HG03064 (cell line): ENCODE data around the gene GTF2H1.

ENCODE experiments used
- ATAC-seq: cut with Tn5 transposase; IDR thresholded peaks from one replicate; pipeline ENCODE4 v1.9.1; 2021; ENCODE audit warnings: low read depth; ENCODE audit not compliant: unreplicated experiment

GTF2H1 gene

DNA sequence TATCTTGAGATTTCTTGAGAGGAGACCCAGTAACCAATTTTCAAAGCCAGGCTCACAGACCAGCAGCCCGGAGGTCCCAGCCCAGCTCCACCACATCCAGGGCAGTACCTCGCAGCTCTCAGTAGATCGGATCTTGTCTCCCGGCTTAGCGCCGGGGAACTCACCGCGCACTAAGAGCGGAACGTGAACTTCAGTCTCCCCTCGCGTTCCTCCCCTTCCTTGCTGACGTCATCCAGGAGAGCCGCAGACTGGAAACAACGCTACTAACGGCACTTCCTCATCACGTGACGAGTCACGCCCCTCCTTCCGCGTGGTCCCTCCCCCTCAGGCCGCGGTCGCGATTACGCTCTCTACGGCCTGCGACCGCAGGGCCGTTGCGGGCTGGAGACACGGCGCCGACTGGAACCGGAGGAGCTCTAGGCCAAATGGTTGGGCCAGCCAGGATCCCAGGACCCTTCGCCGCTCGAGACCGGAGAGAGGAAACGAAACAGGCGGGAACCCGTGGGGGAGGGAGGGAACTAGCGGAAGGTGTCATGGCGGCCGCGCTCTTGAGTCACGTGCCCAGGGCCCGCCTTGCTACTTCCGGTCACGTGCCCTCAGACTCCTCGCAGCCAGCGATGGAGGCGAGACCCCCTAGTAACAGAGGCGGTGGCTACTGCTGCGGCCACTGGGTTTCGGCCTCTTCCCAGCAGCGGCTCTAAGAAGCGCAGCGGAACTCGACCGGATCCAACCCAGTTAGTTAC, at the start of gene GTF2H1, which contains the start of gene HPS5:
Gene GTF2H1 (plus strand): TSS at position 599 of the 743 bp plus-strand sequence. CDS start 10,508 bp downstream, outside the sequence.
Gene HPS5 (minus strand): TSS at position 172 of the 743 bp plus-strand sequence. CDS start 4,282 bp downstream, outside the sequence.
- peak; percentile 85 for ATAC-seq

DNA sequence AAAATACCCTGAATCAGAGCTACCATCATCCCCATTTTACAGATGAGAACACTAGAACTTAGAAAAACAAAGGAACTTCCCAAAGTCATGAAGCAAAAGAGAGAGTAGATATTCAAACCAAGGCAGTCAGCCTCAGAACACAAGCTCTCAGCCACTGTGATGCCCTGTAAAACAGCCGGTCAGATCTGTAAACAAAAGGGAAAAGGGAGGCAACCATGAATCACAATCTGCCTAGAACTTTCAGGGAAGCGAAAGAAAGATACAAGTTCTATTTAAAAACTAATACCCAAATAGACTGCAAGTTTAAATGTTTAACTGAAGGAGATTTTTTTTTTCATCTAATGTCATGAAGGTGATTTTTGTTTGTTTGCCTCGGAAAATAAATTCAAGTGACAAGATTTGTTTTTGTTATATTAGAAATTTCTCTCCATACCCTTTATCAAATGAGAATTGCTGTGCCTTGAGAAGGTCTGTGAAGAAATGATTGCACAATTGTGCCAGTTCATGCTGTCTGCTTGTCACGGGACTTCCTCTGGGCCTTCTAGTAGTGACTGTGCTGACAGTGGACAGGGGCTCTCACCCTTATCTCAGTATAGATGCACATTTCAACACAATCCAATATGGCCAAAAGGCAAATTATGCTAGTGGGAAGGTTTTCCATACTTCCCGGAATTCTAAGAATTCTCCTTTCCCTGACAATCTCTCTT, 44.6 kb upstream of the GTF2H1 start:
- no peak for ATAC-seq

DNA sequence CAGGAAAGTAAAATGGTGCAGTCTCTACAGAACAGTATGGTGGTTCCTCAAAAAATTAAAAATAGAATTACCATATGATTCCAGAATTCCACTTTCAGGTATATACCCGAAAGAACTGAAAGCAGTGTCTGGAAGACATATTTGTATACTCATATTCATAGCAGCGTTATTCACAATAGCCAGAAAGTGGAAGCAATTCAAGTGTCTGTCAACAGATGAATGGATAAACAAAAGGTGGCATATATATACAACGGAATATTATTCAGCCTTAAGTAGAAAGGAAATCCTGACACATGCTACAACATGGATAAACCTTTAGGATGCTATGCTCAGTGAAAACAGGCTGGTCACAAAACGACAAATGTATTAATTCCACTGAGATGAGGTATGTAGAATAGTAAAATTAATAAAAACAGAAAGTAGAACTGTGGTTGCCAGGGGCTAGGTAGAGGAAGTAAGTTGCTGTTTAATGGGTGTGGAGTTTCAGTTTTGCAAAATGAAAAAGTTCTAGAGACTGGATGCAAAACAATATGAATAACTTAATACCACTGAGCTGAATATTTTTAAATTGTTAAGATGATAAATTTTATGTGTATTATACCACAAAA, 41.8 kb upstream of the GTF2H1 start:
- peak; percentile 81 for ATAC-seq

DNA sequence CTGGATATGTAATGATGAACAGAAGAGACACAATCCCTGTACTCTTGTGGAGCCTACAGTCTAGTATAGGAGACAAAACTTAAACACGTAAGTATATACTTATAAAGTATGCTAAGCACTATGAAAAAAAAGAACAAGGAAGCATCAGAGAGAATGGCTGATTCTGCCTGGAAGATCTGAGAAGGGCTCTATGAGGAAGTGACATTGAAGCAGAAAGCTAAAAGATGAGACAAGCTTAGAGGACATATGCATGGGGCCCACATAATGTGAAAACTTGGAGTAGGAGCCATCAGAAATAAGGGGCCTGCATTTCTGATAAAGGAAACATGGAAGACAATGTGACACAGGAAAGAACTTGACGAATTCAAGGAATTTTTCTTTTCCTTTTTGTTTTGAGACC, 39.7 kb upstream of the GTF2H1 start:
- no peak for ATAC-seq

DNA sequence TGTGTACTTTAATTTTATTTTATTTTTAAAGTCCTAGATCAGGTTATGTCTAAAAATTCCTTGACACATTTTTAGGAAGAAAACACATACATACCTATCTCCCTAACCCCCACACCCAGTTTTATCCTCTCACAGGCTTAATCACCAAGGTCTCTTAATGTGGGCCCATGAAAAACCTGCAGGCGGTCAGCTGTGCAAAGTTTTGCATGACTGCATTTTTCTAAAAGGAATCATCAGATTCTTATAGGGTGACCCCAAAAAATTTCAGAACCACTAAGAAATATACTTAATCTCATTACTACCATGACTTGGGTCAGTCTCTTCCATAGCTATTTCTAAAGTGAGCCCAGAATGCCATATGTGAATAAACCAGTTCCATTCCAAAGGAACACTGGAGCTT, 36.5 kb upstream of the GTF2H1 start:
- no peak for ATAC-seq

DNA sequence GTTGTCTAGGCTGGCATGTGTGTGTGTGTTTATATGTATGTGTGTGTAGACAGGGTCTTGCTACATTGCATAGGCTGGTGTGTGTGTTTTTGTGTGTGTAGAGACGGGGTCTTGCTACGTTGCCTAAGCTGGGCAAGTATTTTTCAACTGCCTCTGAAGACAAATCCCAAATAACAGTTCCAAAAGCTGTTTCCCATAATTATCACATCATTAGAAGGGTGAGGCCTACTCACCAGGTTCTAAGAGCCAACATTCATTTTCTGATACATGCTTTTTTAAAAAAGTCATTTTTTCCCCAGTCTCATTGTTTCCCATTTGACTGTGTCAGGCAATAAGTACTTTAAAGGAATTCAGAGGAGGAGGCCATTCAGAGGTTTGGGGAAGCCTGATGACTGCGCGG, 33.5 kb upstream of the GTF2H1 start:
- no peak for ATAC-seq

DNA sequence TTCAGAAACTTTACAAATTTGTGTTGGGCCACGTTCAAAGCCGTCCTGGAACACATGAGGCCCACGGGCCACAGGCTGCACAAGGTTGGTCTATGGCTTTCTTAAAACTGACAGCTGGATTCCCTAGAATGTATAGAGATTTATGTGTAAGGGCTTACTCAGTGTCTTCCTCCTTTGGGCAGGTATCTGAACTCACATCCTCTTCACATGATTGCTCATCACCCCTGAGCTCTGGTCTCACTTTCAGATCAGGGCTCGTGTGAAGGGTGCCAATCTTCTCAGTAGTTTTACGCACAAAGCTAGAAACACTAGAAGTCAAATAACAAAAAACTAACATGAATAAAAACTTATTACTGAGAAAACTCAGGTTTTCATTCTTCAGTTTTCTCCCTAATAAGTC, 27.5 kb upstream of the GTF2H1 start:
- ATAC-seq: no peak

DNA sequence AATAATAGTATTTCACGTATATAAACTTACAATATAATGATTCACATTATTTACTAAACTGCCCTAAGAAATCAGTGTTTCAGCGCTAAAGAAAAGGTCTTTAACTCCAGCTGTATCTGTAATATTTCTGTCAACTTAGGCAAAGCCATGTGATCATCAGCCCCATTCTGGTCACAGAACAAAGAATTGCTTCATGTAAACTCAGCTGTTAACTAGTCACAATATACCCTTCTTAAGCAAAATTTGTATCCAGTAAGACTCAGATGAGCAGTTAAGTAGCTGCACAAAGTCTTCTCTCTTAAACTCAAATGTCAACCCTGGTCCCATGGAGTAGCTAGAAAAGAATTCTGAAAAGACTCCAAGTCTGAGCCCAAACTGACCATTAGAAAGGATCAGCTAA, 27.1 kb upstream of the GTF2H1 start:
- ATAC-seq: no peak

DNA sequence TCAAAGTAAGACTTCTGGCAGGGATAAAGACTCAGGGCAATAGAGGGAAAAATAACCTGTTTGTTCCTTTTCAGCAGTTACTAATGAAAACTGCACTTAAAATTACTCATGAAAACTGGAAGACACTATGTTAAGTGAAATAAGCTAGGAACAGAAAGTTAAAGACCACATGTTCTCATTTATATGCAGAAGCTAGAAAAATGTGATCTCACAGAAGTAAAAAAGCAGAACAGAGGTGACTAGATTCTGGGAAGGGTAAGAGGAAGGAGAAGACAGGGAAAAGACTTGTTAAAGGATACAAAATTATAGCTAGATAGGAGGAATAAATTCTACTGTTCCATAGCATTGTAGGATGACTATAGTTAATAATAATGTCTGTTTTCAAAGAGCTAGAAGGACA, 22.6 kb upstream of the GTF2H1 start:
- ATAC-seq: no peak

DNA sequence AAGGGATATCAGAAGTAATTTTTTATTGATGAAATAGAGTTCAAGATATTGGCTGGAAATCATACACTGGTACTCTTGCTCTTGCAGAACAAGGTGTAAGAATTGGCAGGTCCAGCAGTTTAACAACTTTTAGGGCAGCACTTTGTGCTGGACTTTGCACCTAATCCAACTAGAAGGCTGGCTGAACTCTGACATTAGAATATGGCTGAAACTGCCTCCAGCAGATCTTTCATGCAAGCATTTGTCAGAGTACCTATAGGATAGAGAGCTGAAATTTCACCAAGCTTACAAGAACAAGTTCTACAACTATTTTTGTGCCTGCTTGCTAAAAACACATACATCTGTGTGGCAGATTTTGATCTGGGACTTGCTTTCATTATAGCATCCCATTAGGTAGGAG, 17.6 kb upstream of the GTF2H1 start:
- no peak for ATAC-seq

DNA sequence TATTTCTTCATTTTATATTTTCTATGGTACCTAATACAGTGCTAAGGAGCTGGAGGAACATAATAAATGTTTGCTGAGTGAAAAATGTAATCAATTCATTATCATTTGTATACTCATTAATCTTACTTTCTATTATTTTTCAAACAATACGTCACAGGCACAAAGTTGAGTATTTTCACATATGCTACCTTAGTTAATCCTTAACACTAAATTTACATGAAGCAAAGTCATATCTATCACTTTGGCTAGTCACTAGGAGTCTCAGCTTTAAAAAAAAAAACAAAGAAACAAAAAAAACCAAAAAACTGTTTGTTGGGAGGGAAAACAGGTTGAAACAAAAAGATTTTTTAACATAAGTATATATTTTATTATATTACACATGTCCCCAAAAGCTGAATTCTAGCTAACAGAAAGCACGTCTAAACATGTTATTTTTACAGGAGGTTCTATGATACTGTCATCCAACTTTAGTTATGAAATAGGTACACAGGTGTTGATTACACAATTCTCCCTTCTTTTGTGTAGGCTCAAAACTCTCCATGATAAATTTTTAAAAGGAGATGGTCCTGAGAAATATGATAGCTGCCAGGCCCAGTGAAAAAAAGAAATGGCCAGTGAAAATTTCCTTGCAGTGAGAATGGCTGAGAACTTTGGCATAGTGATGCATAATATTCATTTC, 14.8 kb upstream of the GTF2H1 start:
- no peak for ATAC-seq

DNA sequence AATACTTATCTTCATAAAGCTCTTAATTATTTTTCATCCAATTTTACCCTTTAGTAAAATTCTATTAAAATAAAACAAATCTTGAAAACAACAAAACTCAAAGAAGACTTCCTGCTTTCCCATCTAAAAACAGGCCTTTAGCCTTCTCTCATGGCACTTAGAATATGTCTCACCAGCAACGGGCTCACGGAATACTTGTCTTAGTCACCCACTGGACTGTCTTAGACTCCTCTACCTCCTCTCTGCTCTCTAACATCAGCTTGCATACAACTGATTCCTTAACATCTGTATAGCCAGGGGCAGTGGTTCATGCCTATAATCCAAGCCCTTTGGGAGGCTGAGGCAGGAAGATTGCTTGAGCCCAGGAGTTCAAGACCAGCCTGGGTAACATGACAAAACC, 14.1 kb upstream of the GTF2H1 start:
- no peak for ATAC-seq

DNA sequence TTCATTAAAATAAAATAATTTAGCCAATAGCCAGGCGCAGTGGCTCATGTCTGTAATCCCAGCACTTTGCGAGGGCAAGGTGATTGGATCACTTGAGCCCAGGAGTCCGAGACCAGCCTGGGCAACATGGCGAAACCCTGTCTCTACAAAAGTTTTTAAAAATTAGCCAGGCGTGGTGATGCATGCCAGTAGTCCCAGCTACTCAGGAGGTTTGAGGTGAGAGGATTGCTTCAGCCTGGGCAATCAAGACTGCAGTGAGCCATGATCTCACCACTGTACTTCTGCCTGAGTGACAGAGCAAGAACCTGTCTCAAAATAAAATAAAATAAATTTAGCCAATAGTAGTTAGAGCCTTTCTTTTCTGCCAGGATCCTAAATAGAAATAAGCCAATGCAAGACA, 12.7 kb upstream of the GTF2H1 start:
- no peak for ATAC-seq

DNA sequence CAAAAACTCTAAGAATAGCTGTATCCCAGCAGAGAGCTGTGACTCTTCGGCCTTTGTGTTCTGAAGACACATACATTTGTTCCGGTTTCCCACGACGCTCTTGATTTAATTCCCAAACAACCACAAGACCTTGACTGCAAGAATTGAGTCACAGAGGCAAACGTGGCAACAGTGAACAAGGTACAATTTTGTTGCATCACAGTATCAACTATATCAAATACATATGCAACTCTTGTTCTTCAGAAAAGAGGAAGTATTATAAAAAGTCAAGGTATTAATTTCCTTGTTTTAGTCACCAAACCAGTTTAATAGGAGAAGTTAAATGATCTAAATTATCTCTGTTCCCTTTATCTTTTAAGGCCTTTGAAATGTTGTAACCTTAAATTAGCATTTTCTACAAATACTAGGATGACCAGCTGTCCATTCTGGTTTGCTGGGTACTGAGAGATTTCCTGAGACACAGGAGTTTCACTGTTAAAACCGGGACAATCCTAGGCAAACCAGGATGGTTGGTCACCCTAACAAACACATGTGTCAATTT, 11.5 kb upstream of the GTF2H1 start:
- ATAC-seq: no peak

DNA sequence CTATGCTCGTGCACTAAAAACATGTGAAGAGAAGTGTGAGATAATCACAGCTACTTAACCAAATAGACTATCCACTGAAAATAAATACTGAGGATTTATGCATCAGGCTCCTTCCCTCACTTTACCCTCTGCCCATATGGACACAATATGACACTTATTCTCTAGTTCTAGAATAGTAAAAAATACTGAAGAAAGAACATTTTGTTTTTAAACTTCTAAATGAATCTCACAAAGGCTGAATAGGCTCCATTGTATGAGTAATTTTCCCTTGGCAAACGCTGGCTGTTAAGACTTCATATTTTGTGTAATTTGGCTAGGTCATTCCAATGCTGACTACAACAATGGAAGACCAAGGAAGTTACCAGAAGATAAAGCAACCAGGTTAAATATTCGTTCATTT, 10.4 kb upstream of the GTF2H1 start:
- no peak for ATAC-seq

DNA sequence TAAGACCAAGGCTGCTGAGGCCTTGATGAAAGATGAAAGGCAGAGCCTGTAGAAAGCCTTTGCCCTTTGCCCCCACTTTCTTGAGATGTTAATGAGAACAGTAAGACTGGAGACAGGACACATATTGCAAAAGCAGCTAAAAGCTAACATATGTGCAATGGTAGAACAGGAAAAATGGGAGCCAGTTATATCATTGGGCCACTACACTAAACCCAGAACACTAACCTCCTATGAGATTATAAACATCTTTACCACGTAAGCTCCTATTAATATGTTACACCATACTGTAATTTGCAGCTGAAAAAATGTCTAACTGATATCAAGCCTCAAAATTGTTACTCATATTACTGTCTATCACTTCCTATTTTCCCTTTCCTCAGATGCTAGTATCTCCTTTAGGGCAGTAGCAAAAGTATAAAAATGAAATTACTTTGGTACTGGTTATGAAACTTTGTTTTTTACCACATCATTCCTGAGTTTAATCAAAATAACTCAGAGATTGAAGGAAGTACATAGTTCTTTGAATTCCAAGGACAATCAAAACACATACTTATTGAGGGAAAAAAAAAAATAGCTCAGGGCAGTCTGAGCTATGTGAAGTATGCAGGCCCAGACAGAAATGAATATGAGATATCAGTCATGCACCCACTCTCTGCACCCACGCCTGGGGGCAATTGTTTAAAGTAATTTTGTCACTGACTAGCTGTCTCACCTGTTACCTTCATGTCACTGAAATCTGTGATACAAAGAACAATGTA, 9.5 kb upstream of the GTF2H1 start:
- no peak for ATAC-seq

DNA sequence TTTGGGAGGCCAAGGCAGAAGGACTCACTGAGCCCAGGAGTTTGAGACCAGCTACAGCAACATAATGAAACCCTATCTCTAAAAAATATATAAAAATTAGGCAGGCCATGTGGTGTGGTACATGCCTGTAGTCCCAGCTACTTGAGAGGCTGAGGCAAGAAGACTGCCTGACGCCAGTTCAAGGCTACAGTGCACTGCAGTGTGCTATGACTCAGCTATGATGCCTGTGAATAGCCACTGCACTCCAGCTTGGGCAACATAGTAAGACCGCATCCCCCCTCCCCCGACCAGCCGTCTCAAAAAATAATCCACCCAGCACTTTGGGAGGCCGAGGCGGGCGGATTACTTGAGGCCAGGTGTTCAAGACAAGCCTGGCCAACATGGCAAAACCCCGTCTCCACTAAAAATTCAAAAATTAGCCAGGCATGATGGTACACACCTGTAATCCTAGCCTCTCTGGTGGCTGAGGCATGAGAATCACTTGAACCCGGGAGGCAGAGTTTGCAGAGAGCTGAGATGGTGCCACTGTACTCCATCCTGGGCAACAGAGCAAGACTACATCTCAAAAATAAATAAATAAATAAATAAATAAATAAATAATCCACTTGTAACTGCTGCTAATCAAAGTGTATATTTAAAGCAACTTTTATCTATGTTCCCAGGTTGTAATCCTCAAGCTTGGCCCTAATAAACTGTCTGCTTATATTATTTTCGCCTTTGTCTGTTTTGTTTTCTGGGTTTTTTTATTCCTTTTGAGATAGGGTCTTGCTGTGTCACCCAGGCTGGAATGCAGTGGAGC, 8.2 kb upstream of the GTF2H1 start:
- no peak for ATAC-seq

DNA sequence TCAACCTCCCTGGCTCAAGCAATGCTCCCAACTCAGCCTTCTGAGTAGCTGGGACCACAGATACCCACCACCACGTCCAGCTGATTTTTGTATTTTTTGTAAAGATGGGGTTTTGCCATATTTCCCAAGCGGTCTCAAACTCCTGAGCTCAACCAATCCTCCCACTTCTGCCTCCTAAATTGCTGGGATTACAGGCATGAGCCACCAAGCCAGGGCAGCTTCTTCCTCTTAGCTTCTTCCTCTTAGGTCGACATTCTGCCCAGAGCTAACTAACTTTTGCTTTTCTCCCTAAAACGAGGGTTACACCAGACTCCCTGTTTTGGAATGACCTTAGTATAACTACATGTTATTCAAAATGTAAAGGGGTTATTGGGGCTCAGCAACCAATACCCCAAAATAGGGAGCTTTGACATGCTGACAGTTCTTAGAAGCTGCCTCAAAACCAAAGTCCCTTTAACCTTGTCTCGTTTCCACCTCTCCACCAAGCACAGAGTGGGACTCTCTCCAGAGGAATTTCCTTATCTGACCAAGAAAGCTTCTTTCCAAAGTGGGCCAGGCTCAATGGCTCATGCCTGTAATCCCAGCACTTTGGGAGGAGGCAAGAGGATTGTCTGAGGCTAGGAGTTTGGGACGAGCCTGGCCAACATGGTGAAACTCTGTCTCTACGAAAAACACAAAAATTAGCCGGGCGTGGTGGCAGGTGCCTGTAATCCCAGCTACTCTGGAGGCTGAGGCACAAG, 7.4 kb upstream of the GTF2H1 start:
- no peak for ATAC-seq

DNA sequence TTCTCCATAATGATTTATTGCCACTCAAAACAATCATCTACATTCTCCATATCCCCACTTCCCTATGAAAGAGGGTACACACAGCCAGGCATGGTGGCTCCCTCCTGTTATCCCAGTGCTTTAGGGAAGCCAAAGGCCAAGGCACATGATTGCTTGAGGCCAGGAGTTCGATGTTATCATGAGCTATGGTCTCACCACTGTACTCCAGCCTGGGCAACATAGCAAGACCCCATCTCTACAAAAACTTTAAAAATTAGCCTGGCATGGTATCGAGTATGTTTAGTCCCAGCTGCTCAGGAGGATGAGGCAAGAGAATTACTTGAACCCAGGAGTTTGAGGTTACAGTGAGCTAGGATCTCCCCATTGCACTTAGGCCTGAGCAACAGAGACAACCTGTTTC, 6.5 kb upstream of the GTF2H1 start:
- ATAC-seq: no peak
